Measurements from ENCODE around the gene S100A12.

DNA sequence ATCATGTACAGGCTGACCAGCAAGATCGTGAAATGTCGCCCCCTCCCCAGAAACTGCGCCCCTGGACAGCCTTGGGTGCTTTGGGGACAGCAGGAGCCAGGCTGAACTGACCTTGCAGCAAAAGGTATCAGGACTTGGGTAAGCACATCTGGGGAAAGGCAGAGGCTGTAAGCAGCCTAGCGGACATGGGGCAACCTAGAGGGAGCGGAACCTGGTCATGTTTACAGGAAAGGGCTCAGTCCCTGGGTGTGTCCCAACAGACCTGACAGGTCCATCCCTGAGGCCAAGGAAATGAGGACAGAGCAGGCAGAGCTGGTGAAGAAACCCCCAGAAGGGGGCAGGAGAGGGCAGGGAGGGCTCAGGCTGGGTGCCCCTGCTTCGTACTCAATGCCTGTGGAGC, 18.5 kb upstream of the S100A12 start:
- TF ChIP-seq, protein P1, sequence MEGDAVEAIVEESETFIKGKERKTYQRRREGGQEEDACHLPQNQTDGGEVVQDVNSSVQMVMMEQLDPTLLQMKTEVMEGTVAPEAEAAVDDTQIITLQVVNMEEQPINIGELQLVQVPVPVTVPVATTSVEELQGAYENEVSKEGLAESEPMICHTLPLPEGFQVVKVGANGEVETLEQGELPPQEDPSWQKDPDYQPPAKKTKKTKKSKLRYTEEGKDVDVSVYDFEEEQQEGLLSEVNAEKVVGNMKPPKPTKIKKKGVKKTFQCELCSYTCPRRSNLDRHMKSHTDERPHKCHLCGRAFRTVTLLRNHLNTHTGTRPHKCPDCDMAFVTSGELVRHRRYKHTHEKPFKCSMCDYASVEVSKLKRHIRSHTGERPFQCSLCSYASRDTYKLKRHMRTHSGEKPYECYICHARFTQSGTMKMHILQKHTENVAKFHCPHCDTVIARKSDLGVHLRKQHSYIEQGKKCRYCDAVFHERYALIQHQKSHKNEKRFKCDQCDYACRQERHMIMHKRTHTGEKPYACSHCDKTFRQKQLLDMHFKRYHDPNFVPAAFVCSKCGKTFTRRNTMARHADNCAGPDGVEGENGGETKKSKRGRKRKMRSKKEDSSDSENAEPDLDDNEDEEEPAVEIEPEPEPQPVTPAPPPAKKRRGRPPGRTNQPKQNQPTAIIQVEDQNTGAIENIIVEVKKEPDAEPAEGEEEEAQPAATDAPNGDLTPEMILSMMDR (conservative IDR thresholded peaks at IDR 0.05), result no peak
- no peak for TF ChIP-seq ZFX (IDR thresholded peaks at IDR 0.05)

All from C4-2B (cell line).